ENCODE results near the gene CYP26B1.

Gene CYP26B1

DNA sequence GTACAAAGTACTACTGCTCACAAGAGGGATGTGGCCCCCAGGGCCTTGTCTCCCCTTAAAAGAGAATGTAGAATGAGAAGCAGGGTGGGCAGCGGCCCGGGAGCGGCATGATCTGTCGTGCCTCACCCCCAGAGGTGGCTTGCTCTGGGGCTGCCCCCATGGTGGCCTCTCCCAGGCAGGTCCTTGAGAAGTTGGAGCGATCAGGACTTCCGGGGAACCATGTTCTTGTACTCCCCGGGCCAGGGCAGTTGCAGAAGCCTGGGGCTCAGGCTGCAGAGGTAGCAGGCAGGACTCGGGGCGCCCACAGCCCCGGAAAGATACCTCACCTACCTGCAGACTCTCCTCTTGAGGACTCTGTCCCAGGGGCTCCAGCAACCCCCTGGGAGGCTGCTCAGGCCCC lies 62.6 kb downstream of the CYP26B1 start:
- no peak for TF ChIP-seq ZNF274 (IDR thresholded peaks at IDR 0.05; ENCODE audit: low read depth, low read length)
- no peak overlapping the region for H3K4me3 ChIP-seq (ENCODE audit: low read length)

DNA sequence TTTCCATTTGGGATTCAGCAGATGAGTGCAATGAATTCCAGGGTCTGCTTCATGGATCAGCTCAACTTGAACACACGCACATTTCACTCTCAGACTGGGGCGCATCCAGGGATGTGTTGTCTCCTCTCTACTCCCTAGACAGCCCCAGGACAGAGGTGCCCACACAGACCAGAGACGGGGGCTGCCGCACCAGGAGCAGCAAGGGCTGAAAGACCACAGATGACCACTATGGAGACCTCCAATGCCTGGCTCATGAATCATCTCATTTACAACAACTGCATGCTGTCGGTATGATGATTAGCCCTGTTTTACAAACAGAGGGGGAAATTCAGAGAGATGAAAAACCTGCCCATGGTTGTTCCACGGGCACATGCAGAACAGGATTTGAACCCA lies 63.1 kb downstream of the CYP26B1 start:
- no peak overlapping the region for H3K4me3 ChIP-seq (ENCODE audit: low read length)
- no peak for TF ChIP-seq ZNF274 (IDR thresholded peaks at IDR 0.05; ENCODE audit: low read depth, low read length)

DNA sequence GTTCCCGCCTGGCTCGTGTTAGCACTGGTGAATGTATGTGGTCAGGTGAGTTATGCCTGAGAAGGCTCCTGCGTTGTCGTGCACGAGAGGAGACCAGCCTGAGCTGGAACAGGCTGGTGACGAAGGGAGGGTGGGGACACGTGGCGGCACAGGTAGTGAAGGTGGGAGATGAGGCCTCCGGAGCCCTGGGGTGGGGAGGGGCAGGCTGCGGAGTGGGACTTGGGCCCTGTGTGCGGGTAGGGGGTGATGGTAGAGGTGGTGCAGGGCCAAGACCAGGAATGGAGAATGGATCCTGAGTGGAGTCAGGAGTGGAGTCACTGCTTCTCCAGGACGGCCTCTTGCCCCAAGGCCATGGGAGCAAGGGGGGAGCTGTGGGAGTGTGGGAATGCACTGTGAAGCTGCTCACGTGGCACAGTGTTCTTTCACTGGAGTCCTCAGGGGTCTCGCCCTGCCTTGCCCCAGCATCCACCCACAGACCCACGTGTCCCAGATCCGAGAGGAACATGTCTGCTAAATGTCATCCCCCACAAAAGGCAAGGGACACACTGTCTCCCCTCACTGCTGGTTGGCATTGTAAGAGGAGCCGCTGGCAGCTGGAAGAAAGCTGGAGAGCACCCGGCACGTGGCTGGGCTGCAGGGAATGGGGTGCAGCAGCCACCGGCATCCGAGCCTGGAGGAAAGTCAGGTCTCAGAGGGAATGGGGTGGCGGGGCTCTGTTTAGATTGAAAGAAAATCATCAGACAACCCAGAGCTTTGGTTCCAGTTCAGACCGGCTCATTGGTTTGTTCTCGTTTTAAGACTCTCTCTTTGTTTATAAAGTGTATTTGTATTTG lies 63.7 kb downstream of the CYP26B1 start:
- TF ChIP-seq ZNF274 (IDR thresholded peaks at IDR 0.05; ENCODE audit: low read depth, low read length): no peak
- no peak overlapping the region for H3K4me3 ChIP-seq (ENCODE audit: low read length)

DNA sequence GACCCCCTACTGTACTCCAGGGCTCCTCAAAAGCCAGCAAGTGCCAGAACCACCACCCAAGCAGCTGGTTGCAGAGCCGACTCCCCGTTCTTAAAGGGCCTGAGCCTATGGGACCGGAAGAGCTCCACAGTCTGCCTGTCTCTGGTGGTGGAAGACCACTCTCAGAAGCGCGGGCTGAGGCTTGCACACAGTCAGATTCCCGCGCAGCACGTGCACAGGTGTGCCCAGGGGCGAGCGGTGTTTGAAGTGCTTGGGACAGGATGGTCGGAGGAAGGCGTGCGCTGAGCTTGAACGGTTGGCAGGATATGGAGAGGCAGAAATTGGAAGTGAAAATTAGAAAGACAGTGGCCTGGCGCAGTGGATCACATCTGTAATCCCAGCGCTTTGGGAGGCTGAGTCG lies 64.8 kb downstream of the CYP26B1 start:
- H3K4me3 ChIP-seq (ENCODE audit: low read length): no peak overlapping the region
- TF ChIP-seq ZNF274 (IDR thresholded peaks at IDR 0.05; ENCODE audit: low read depth, low read length): no peak

DNA sequence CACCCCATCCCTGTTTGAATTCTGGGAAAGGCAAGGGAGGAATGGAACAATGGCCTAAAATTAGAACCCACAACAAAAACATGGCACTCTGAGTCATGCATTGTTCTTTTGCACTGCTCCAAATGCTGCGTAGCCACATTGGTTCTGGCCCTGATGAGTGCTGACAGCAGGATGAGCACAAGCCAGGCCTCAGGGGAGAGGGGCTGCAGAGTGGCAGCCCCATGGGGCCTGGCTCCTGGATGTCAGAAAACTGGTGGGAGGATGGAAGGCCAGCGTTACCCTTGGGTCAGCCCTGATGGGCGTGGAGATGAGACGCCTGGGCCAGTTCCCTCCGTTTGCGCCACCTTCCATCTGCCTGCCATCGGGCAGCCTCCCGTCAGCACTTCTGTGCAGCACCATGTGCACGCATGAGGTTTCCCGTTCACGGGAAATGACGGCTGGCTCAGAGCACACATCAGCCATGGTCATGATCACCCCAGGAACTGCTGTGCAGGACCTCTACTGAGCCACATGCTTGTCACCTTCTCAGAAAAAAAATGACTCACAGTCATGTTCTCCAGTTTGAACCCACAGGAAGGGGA lies 65.6 kb downstream of the CYP26B1 start:
- no peak overlapping the region for H3K4me3 ChIP-seq (ENCODE audit: low read length)
- TF ChIP-seq ZNF274 (IDR thresholded peaks at IDR 0.05; ENCODE audit: low read depth, low read length): no peak

DNA sequence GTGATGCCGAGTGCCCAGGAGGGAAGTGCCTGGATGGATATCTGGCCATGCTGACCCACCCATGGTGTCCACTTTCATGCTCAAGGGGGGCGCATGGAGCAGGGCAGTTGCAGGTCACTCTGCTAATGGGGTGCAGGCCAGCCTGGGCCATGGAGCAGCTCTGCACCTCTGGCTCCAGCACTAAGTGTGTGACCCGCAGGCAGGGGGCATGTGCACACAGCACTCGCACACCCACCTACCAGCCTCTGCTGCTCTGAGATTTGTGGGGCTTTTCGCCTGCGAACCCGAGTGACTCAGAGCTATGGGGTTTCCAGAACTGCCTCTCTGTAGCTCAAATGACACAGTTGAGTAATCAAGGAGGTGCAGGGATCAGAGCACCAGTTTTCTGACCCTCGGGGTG lies 66.2 kb downstream of the CYP26B1 start:
- TF ChIP-seq ZNF274 (IDR thresholded peaks at IDR 0.05; ENCODE audit: low read depth, low read length): no peak
- H3K4me3 ChIP-seq (ENCODE audit: low read length): no peak overlapping the region

DNA sequence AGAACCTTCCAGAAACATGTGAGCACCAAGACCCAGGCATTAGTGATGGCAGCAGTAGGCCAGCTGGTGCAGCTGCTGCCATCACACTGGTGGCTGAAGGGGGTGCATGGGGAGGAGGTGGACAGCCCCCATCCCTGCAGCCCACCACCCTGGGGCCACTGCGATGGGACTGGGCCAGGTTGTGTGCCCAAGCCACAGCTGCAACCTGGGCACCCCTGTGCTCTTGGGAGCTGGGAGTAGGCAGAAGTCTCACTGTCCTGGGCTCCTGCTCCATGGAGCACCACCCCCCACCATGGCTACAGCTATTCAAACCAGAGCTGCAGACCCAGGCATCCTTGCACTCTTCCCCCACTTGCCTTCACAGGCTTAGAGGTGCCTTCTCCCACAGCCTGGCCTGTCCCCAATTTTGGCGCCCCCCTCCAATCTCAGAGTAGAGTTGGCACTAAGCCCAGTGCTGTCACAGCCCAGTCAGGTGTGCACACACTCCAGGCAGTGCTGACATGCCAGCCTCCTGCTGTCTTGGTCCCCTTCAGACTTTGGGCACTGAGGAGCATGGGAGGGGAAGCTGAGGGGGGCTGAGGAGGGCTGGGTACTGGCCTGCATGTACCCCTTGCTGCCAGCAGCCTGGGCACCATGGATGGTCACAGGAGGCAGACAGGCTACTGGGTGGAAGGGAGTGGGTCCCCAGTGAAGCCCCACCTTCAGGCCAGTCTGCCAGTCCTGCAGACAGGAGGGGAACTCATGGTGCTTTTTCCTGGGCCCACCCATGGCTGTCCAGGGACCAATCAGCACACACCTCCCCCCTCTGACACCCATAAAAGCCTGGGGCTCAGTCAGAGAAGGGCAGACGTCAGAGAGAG lies 67.1 kb downstream of the CYP26B1 start:
- no peak overlapping the region for H3K4me3 ChIP-seq (ENCODE audit: low read length)
- TF ChIP-seq ZNF274 (IDR thresholded peaks at IDR 0.05; ENCODE audit: low read depth, low read length): no peak

All from GM08714 (cell line).